Calu3 (cell line): ENCODE data around the gene SND1. TPM values are rescaled to one million over a fixed set of nuclear protein-coding genes. Genes with fewer than 3 reads are reported as not detected.

Experiments used
- BruUV-seq: library from RNA; stranded (reverse); fragments of 400-500 nt; replicated peaks from 2 replicates; lab custom pipeline; 2021; lab: Mats Ljungman, UMichigan
- CTCF ChIA-PET: fragments of 300-600 bp; sonication (Branson Sonifier 250); formaldehyde crosslinking; loops from one replicate; lab custom pipeline; 2022; ENCODE audit warnings: antibody characterized with exemption; lab: Charles Lee
- DNase-seq: peaks from one replicate; pipeline ENCODE4 v3.0.0; 2022
- H3K27ac Mint-ChIP-seq: one replicate; pipeline ENCODE4 v1.8.0; 2022; ENCODE audit warnings: mixed read lengths; ENCODE audit not compliant: unreplicated experiment
- H3K27me3 Mint-ChIP-seq: one replicate; pipeline ENCODE4 v1.8.0; 2022; ENCODE audit warnings: mixed read lengths; ENCODE audit not compliant: unreplicated experiment
- H3K36me3 Mint-ChIP-seq: one replicate; pipeline ENCODE4 v1.8.0; 2022; ENCODE audit warnings: mild to moderate bottlenecking, moderate library complexity, mixed read lengths; ENCODE audit not compliant: insufficient read depth, unreplicated experiment
- H3K4me1 Mint-ChIP-seq: one replicate; pipeline ENCODE4 v1.8.0; 2022; ENCODE audit warnings: mild to moderate bottlenecking, low read depth, mixed read lengths; ENCODE audit not compliant: unreplicated experiment
- H3K4me3 Mint-ChIP-seq: one replicate; pipeline ENCODE4 v1.8.0; 2022; ENCODE audit warnings: mild to moderate bottlenecking, low read depth, moderate library complexity, mixed read lengths; ENCODE audit not compliant: unreplicated experiment
- H3K9me3 Mint-ChIP-seq: one replicate; pipeline ENCODE4 v1.8.0; 2022; ENCODE audit warnings: low read depth, mixed read lengths; ENCODE audit not compliant: unreplicated experiment
- CTCF ChIP-seq: fragments of 200-600 bp; IDR thresholded peaks from one replicate; pipeline ENCODE4 v1.8.0; 2022; ENCODE audit warnings: antibody characterized with exemption; ENCODE audit not compliant: unreplicated experiment
- intact Hi-C: fragments of 100-400 bp; cut with micrococcal nuclease; formaldehyde crosslinking; loops from one replicate; pipeline ENCODE4 v1.10.0; 2022; ENCODE audit not compliant: unreplicated experiment
- total RNA-seq: library from RNA; stranded (reverse); gene quantifications from 2 replicates; pipeline ENCODE4 v1.2.3, GENCODE V29; 2022

The SND1 gene
- total RNA-seq, 1 experiment from 2014 or later: 205 TPM

- BruUV-seq: no TSS peak
- H3K4me3 Mint-ChIP-seq: no peak overlapping the region
- CTCF ChIA-PET: no interaction called here
Observed at GRCh38 chr7:127820732-127821085, 168.7 kb downstream of the SND1 start.

GRCh38 chr7:127821146-127821545 lies 169.2 kb downstream of the SND1 start:
- no peak for TF ChIP-seq CTCF
- no peak for DNase-seq
- intact Hi-C loops: no loop called here
- Mint-ChIP-seq H3K36me3 (peaks cover 10% of the 10 kb centered on the region), H3K4me3 (no peak overlapping the region), H3K27me3 (no peaks in the 10 kb centered on the region), H3K4me1 (peaks cover 36% of the 10 kb centered on the region), H3K27ac (no peak overlapping the region), H3K9me3 (no peaks in the 10 kb centered on the region)
- BruUV-seq: no TSS peak
- CTCF ChIA-PET: no interaction called here

More at GRCh38 chr7:127820732-127821085, 168.7 kb downstream of the SND1 start:
- Mint-ChIP-seq H3K27ac (peak overlapping the region; percentile 18), H3K9me3 (no peaks in the 10 kb centered on the region), H3K27me3 (no peaks in the 10 kb centered on the region), H3K4me1 (peaks cover 41% of the 10 kb centered on the region), H3K36me3 (peaks cover 10% of the 10 kb centered on the region)
- DNase-seq: no peak
- intact Hi-C loops: no loop called here
- no peak for TF ChIP-seq CTCF

GRCh38 chr7:127822822-127823508 lies 171.0 kb downstream of the SND1 start:
- TF ChIP-seq CTCF: no peak
- Mint-ChIP-seq H3K4me3 (peak overlapping the region; percentile 48), H3K36me3 (peaks cover 10% of the 10 kb centered on the region), H3K9me3 (no peaks in the 10 kb centered on the region), H3K27ac (peak overlapping the region; percentile 93), H3K27me3 (no peaks in the 10 kb centered on the region), H3K4me1 (peaks cover 34% of the 10 kb centered on the region)
- peak; percentile 54 for DNase-seq
- CTCF ChIA-PET: no interaction called here
- BruUV-seq: no TSS peak
- intact Hi-C loops: no loop called here

- Mint-ChIP-seq H3K4me1 (peaks cover 34% of the 10 kb centered on the region), H3K27ac (no peak overlapping the region), H3K27me3 (no peaks in the 10 kb centered on the region), H3K9me3 (no peaks in the 10 kb centered on the region), H3K4me3 (no peak overlapping the region), H3K36me3 (peaks cover 15% of the 10 kb centered on the region)
- intact Hi-C loops: no loop called here
- no TSS peak for BruUV-seq
- CTCF ChIA-PET: no interaction called here
- no peak for TF ChIP-seq CTCF
- DNase-seq: no peak
Observed at GRCh38 chr7:127824682-127825081, 172.7 kb downstream of the SND1 start.
